Nephron (organoid): ENCODE results near the gene COMP.

Source experiments
- H3K27ac Mint-ChIP-seq, 3 experiments: 2 replicates each; pipeline ENCODE4 v1.8.0; 2020; ENCODE audit warnings: mixed read lengths in 3 of 3, mild to moderate bottlenecking in 2 of 3, moderate library complexity in 1 of 3
- H3K27me3 Mint-ChIP-seq: 2 replicates; pipeline ENCODE4 v1.8.0; 2021; ENCODE audit warnings: low read depth, mild to moderate bottlenecking, moderate library complexity, mixed read lengths
- H3K36me3 Mint-ChIP-seq: 2 replicates; pipeline ENCODE4 v1.8.0; 2020; ENCODE audit warnings: low read depth, mixed read lengths
- H3K4me1 Mint-ChIP-seq: 2 replicates; pipeline ENCODE4 v1.8.0; 2020; ENCODE audit warnings: mixed read lengths
- H3K4me3 Mint-ChIP-seq, 3 experiments: 2 replicates each; pipeline ENCODE4 v1.8.0; 2020; ENCODE audit warnings: mild to moderate bottlenecking in 3 of 3, mixed read lengths in 3 of 3, moderate library complexity in 2 of 3
- H3K9me3 Mint-ChIP-seq: 2 replicates; pipeline ENCODE4 v1.8.0; 2020; ENCODE audit warnings: mixed read lengths
- CTCF ChIP-seq, 3 experiments: fragments of 200-600 bp; sonication (generic); IDR thresholded peaks; one replicate each; pipeline ENCODE4 v1.5.0; 2021; ENCODE audit warnings: antibody characterized with exemption in 3 of 3; ENCODE audit not compliant: unreplicated experiment in 3 of 3

COMP gene

DNA sequence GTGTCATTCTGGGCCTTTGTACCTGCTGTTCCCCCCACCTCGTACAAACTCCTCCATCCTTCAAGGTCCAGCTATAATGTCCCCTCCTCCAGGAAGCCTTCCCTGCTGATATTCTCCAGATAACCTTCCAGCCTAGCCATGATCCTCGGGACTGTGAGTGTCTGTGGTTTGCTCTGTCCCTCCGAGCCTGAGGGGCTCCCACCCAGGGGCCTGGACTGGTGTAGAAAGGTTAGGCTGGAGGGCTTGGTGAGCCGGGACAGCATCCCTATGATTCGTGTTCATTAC, 2.9 kb upstream of the COMP start:
- peaks cover 5% of the 10 kb centered on the region for H3K4me1 Mint-ChIP-seq
- no peak overlapping the region for H3K4me3 Mint-ChIP-seq
- TF ChIP-seq CTCF (IDR thresholded peaks at IDR 0.05; ENCODE audit: unreplicated experiment in 3 of 3) = no peak

GRCh38 chr19:18793144-18794028, 2.3 kb upstream of the COMP start:
- no peak overlapping the region for H3K4me3 Mint-ChIP-seq
- no peak overlapping the region for H3K27ac Mint-ChIP-seq
- H3K27me3 Mint-ChIP-seq = peaks cover 83% of the 10 kb centered on the region
- no peaks in the 10 kb centered on the region for H3K36me3 Mint-ChIP-seq
- H3K4me1 Mint-ChIP-seq = peaks cover 5% of the 10 kb centered on the region
- TF ChIP-seq CTCF (IDR thresholded peaks at IDR 0.05; ENCODE audit: unreplicated experiment in 3 of 3) = no peak
- no peaks in the 10 kb centered on the region for H3K9me3 Mint-ChIP-seq

More for the DNA sequence above, 2.9 kb upstream of the COMP start:
- Mint-ChIP-seq H3K27me3 (peaks cover 77% of the 10 kb centered on the region), H3K27ac (no peak overlapping the region), H3K36me3 (no peaks in the 10 kb centered on the region), H3K9me3 (no peaks in the 10 kb centered on the region)

DNA sequence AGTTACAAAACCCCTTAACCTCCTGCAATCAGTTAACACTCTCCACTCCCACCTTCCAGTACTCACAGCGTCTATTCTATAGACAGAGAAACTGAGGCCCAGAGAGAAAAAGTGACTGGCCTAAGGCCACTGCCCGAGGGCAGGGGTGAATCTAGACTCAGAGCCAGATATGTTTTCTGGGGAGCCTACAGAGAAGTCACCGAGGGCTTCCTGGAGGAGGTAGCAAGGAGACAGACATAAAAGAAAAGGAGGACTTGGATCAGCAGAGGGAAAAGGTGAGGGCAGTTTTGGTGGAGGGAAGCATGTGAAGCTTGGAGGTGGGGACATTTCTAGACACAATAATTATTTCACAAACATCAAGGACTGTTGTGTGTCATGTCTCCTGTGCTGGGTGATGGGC, 1.6 kb upstream of the COMP start:
- no peaks in the 10 kb centered on the region for H3K36me3 Mint-ChIP-seq
- H3K27ac Mint-ChIP-seq = no peak overlapping the region
- peaks cover 5% of the 10 kb centered on the region for H3K4me1 Mint-ChIP-seq
- peak overlapping the region in 1 of 3 experiments; percentile 11 for H3K4me3 Mint-ChIP-seq
- peaks cover 90% of the 10 kb centered on the region for H3K27me3 Mint-ChIP-seq
- TF ChIP-seq CTCF (IDR thresholded peaks at IDR 0.05; ENCODE audit: unreplicated experiment in 3 of 3) = no peak
- peaks cover 2% of the 10 kb centered on the region for H3K9me3 Mint-ChIP-seq

DNA sequence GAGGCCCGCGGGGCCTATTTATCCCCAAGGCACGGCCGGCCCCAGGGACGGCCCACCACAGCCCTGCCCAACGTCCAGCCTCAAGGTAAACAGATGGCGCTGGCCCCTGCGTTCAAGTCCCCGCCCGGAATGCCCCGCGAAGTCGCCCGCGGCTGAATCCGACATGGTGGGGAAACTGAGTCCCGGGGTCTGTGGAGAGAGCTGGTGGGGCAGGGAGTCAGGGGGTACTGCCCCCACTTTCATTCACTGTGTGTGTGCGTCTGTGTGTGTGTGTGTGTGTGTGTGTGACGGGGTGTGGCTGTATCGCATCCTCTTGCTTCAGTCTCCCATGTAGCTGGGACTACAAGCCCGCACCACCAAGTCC, 192 bp upstream of the COMP start:
- Mint-ChIP-seq H3K4me1 (peaks cover 10% of the 10 kb centered on the region), H3K27ac (no peak overlapping the region), H3K4me3 (no peak overlapping the region), H3K27me3 (peaks cover 99% of the 10 kb centered on the region), H3K9me3 (peaks cover 5% of the 10 kb centered on the region), H3K36me3 (no peaks in the 10 kb centered on the region)
- TF ChIP-seq CTCF (IDR thresholded peaks at IDR 0.05; ENCODE audit: unreplicated experiment in 3 of 3) = no peak

DNA sequence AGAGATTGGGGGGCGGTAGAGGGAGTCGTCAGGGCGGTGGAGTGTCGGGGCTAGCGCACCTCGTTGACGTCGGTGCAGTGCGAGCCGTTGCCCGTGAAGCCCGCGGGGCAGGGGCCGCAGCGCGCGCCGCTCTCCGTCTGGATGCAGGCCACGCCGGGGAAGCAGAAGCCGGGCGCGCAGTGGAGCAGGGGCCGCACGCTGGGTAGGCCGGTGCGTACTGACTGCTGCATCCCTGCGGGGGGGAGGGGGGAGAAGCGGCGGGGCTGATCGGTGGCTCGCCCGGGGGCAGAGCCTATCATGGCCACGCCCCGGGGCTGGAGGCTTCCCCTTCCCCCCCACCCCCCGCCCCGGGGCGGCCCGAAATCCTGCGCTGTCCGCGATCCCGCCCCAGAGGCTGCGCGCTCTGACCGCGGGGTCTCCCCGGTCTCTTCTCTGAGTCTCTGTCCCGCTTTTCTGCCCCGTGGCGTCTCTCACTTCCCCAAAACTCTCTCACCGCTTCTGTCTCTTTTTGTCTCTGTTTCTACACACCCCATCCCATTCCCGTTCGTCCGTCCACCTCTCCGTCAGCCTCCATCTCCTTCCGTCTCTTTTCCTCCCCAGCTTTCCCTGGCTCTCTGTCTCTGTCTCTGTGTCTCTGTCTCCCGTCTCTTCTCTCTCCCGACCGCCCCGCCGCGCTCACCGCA, 1.1 kb downstream of the COMP start:
- peaks cover 10% of the 10 kb centered on the region for H3K4me1 Mint-ChIP-seq
- H3K9me3 Mint-ChIP-seq = peaks cover 5% of the 10 kb centered on the region
- no peaks in the 10 kb centered on the region for H3K36me3 Mint-ChIP-seq
- no peak overlapping the region for H3K27ac Mint-ChIP-seq
- peak overlapping the region; percentile 47 to 74 (median 66) for H3K4me3 Mint-ChIP-seq
- TF ChIP-seq CTCF (IDR thresholded peaks at IDR 0.05; ENCODE audit: unreplicated experiment in 3 of 3) = no peak
- peaks cover 100% of the 10 kb centered on the region for H3K27me3 Mint-ChIP-seq
